DND-41 (cell line): Measurements from ENCODE around the gene CAMK4.

ENCODE experiments used
- CTCF ChIP-seq: IDR thresholded peaks from 2 replicates; pipeline ENCODE4 v1.5.1; 2012; ENCODE audit warnings: borderline replicate concordance, low read length, moderate library complexity, mild to moderate bottlenecking; ENCODE audit not compliant: poor library complexity, severe bottlenecking; ENCODE audit errors: extremely low read depth
- EZH2 ChIP-seq: IDR thresholded peaks from 3 replicates; pipeline ENCODE4 v1.6.1; 2012; ENCODE audit warnings: borderline replicate concordance, low read depth, mild to moderate bottlenecking, moderate library complexity, low read length, inconsistent platforms; ENCODE audit not compliant: severe bottlenecking

GRCh38 chr5:111201705-111202104 lies 22.5 kb upstream of the CAMK4 start:
- TF ChIP-seq CTCF (no peak), EZH2 (no peak)
